Neural cell (in vitro differentiated cells): ENCODE measurements around the gene PDE8B.

ENCODE experiments used
- EP300 ChIP-seq: fragments of 450-650 bp; conservative IDR thresholded peaks from 2 replicates; pipeline ENCODE4 v1.6.1; 2014; ENCODE audit warnings: antibody characterized with exemption, mild to moderate bottlenecking, moderate library complexity; ENCODE audit not compliant: poor library complexity, severe bottlenecking
- EZH2 ChIP-seq: fragments of 200-600, 300-800 bp; shearing (Covaris generic), sonication (generic); IDR thresholded peaks from 2 replicates; pipeline ENCODE4 v1.6.1; 2014; ENCODE audit warnings: antibody characterized with exemption, low read length, borderline replicate concordance, mild to moderate bottlenecking; ENCODE audit not compliant: insufficient read depth, poor library complexity, severe bottlenecking

DNA sequence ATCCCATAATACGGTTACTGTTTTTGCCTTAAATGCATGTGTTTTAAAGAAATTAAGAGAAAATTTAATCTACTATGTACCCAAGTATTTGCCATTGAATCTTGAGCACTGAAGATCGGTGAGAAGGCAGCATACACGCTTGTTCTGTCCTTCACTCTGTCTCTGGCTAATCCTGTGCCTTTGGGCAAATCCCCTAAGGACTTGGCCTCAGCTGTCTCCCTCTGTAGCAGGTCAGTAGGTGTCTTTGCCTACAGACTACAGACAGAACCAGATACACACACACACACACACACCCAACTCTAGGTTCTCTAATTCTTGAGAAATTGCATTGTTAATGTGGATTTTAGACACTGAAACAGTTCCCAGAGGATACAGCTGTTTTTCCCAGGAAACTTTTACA lies 164.2 kb downstream of the PDE8B start:
- no peak for TF ChIP-seq EP300
- no peak for TF ChIP-seq EZH2
